ENCODE measurements around the gene TXNDC16. TPM values are rescaled to one million over a fixed set of nuclear protein-coding genes. Genes with fewer than 3 reads are reported as not detected.

TXNDC16 gene
- polyA plus RNA-seq, 1 donor (not counting 4 experiments of a cell fraction or from before 2014, with no cell fraction given): 1.9 TPM

DNA sequence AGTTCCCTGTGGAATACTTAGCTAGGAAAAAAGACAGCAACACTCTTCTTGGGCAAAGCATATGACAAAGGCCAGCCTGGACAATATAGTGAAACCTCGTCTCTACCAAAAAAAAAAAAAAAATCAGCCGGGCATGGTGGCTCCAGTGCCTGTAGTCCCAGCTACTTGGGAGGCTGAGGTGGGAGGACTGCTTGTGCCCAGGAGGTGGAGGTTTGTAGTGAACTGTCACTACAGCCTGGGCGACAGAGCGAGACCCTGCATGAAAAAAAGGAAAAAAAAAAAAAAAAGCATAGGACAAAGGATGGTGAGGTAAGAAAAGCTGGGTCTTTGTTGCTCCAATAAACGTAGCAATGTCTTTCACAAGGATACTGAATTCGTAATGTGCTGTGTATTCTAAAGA, 1.1 kb downstream of the TXNDC16 start:
- TF ChIP-seq, protein P1, sequence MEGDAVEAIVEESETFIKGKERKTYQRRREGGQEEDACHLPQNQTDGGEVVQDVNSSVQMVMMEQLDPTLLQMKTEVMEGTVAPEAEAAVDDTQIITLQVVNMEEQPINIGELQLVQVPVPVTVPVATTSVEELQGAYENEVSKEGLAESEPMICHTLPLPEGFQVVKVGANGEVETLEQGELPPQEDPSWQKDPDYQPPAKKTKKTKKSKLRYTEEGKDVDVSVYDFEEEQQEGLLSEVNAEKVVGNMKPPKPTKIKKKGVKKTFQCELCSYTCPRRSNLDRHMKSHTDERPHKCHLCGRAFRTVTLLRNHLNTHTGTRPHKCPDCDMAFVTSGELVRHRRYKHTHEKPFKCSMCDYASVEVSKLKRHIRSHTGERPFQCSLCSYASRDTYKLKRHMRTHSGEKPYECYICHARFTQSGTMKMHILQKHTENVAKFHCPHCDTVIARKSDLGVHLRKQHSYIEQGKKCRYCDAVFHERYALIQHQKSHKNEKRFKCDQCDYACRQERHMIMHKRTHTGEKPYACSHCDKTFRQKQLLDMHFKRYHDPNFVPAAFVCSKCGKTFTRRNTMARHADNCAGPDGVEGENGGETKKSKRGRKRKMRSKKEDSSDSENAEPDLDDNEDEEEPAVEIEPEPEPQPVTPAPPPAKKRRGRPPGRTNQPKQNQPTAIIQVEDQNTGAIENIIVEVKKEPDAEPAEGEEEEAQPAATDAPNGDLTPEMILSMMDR (optimal IDR thresholded peaks at IDR 0.05 in 1 of 3, IDR thresholded peaks at IDR 0.05 in 1 of 3, conservative IDR thresholded peaks at IDR 0.05 in 1 of 3; ENCODE audit: extremely low read depth in 1 of 3, insufficient read depth in 2 of 3, low read length in 3 of 3): no peak
- no peak for TF ChIP-seq EZH2 (IDR thresholded peaks at IDR 0.05; ENCODE audit: low read length)
- H4K20me1 ChIP-seq (ENCODE audit: control insufficient read depth, extremely low read depth, insufficient read depth, low read length): no peaks in the 10 kb centered on the region
- no peaks in the 10 kb centered on the region for H3K27me3 ChIP-seq (ENCODE audit: control insufficient read depth, extremely low read depth, insufficient read depth, low read length)
- H3K4me2 ChIP-seq (ENCODE audit: control insufficient read depth, extremely low read depth, insufficient read depth, low read depth, low read length): peak overlapping the region; percentile 89
- H3K79me2 ChIP-seq (ENCODE audit: control insufficient read depth, insufficient read depth, low read length): no peaks in the 10 kb centered on the region
- no peaks in the 10 kb centered on the region for H3K9me1 ChIP-seq (ENCODE audit: control insufficient read depth, extremely low read depth, insufficient read depth, low read length)
- H3K36me3 ChIP-seq (ENCODE audit: control insufficient read depth in 2 of 2, extremely low read depth in 1 of 2, insufficient read depth in 2 of 2, low read length in 2 of 2): no peaks in the 10 kb centered on the region
- dilution Hi-C loops (cut with MboI; ENCODE audit: extremely low pct_ligation_motif_present, low sequenced_read_pairs): no loop called here
- H3K9ac ChIP-seq (ENCODE audit: control insufficient read depth, extremely low read depth, insufficient read depth, low read length): peak overlapping the region; percentile 67
- H2AFZ ChIP-seq (ENCODE audit: control insufficient read depth, low read length): no peak overlapping the region
- FAIRE-seq (no peak), DNase-seq (ENCODE audit: low read depth, low spot score) (no peak)
- peaks cover 12% of the 10 kb centered on the region for H3K4me1 ChIP-seq (ENCODE audit: control insufficient read depth, extremely low read depth, insufficient read depth, low read length)
- H3K9me3 ChIP-seq (ENCODE audit: control insufficient read depth, low read depth, low read length): no peaks in the 10 kb centered on the region
- no peak overlapping the region for H3K27ac ChIP-seq (ENCODE audit: control insufficient read depth, insufficient read depth, low read length)
- peak overlapping the region in 1 of 3 experiments; percentile 80 for H3K4me3 ChIP-seq (ENCODE audit: control insufficient read depth in 2 of 3, extremely low read depth in 1 of 3, insufficient read depth in 2 of 3, low read depth in 1 of 3, low read length in 3 of 3)

DNA sequence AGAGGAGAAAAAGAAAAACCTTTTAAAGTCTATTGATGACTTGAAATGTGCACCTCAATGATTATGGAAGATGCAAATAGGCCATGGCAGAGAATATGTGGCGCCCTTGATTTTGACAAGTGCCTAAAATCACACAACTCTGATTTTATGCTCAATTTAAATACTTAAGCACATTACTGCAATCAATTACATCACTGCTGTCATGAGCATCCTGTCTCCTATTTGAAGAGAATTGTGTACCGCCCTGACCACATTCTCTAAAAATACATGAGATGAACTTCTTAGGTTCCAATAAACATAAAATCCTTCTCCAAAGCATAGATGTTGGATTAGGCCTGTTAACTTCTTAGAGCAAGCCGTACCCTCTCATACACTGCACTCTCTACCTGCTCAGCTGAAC, 1.6 kb downstream of the TXNDC16 start:
- no peak overlapping the region for H3K4me3 ChIP-seq (ENCODE audit: control insufficient read depth in 2 of 3, extremely low read depth in 1 of 3, insufficient read depth in 2 of 3, low read depth in 1 of 3, low read length in 3 of 3)
- no peaks in the 10 kb centered on the region for H3K9me1 ChIP-seq (ENCODE audit: control insufficient read depth, extremely low read depth, insufficient read depth, low read length)
- FAIRE-seq (no peak), DNase-seq (ENCODE audit: low read depth, low spot score) (no peak)
- no peaks in the 10 kb centered on the region for H3K9me3 ChIP-seq (ENCODE audit: control insufficient read depth, low read depth, low read length)
- dilution Hi-C loops (cut with MboI; ENCODE audit: extremely low pct_ligation_motif_present, low sequenced_read_pairs): no loop called here
- H3K79me2 ChIP-seq (ENCODE audit: control insufficient read depth, insufficient read depth, low read length): no peaks in the 10 kb centered on the region
- H3K27ac ChIP-seq (ENCODE audit: control insufficient read depth, insufficient read depth, low read length): no peak overlapping the region
- peak overlapping the region; percentile 89 for H3K4me2 ChIP-seq (ENCODE audit: control insufficient read depth, extremely low read depth, insufficient read depth, low read depth, low read length)
- H3K27me3 ChIP-seq (ENCODE audit: control insufficient read depth, extremely low read depth, insufficient read depth, low read length): no peaks in the 10 kb centered on the region
- no peak for TF ChIP-seq EZH2 (IDR thresholded peaks at IDR 0.05; ENCODE audit: low read length)
- TF ChIP-seq, protein P1 (optimal IDR thresholded peaks at IDR 0.05 in 1 of 3, IDR thresholded peaks at IDR 0.05 in 1 of 3, conservative IDR thresholded peaks at IDR 0.05 in 1 of 3; ENCODE audit: extremely low read depth in 1 of 3, insufficient read depth in 2 of 3, low read length in 3 of 3): no peak
- H3K4me1 ChIP-seq (ENCODE audit: control insufficient read depth, extremely low read depth, insufficient read depth, low read length): peaks cover 12% of the 10 kb centered on the region
- no peaks in the 10 kb centered on the region for H4K20me1 ChIP-seq (ENCODE audit: control insufficient read depth, extremely low read depth, insufficient read depth, low read length)
- H3K9ac ChIP-seq (ENCODE audit: control insufficient read depth, extremely low read depth, insufficient read depth, low read length): no peak overlapping the region
- no peaks in the 10 kb centered on the region for H3K36me3 ChIP-seq (ENCODE audit: control insufficient read depth in 2 of 2, extremely low read depth in 1 of 2, insufficient read depth in 2 of 2, low read length in 2 of 2)
- no peak overlapping the region for H2AFZ ChIP-seq (ENCODE audit: control insufficient read depth, low read length)

All from keratinocyte (primary cell).